ENCODE measurements around the gene ST3GAL6.

- TF ChIP-seq CTCF (IDR thresholded peaks at IDR 0.05) (no peak), EZH2 (IDR thresholded peaks at IDR 0.05; ENCODE audit: borderline replicate concordance, insufficient read depth, low read depth, low read length, poor library complexity, severe bottlenecking) (no peak)
Measured at GRCh38 chr3:98776140-98776493, 13.0 kb downstream of the ST3GAL6 start.
